Measurements from ENCODE around the gene C17orf75.
A peak's percentile ranks its signal among the peaks of the same experiment; 100 is the strongest.
"Not testable (repeated sequence)": the region's sequence is repeated elsewhere in the genome, so short reads cannot be mapped to it uniquely, and the experiment has no call there.

Gene C17orf75

DNA sequence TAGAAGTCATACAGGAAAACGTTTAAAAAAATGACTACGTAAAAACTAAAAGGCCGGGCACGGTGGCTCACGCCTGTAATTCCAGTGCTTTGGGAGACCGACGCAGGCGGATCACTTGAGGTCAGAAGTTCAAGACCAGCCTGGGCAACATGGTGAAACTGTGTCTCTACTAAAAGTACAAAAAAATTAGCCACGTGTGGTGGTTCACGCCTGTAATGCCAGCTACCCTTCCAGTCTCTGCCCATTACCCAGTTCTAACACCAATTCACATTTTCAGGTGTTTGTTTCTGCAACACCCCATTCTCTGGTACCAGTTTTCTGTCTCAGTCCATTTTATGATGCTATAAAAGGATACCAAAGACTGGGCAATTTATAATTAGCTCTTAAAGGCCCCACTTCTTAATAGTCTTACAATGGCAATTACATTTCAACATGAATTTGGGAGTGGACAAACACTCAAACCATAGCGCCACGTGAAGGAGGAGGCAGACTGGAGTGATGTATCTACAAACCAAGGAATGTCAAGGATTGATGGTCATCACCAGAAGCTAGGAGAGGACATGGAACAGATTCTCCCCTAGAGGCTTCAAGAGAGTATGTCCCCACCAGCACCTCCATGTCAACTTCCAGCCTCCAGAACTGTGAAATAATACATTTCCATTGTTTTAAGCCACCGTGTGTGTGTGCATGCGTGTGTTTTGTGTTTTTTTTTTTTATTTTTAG, 791 bp upstream of the C17orf75 start:
- no peak for DNase-seq

DNA sequence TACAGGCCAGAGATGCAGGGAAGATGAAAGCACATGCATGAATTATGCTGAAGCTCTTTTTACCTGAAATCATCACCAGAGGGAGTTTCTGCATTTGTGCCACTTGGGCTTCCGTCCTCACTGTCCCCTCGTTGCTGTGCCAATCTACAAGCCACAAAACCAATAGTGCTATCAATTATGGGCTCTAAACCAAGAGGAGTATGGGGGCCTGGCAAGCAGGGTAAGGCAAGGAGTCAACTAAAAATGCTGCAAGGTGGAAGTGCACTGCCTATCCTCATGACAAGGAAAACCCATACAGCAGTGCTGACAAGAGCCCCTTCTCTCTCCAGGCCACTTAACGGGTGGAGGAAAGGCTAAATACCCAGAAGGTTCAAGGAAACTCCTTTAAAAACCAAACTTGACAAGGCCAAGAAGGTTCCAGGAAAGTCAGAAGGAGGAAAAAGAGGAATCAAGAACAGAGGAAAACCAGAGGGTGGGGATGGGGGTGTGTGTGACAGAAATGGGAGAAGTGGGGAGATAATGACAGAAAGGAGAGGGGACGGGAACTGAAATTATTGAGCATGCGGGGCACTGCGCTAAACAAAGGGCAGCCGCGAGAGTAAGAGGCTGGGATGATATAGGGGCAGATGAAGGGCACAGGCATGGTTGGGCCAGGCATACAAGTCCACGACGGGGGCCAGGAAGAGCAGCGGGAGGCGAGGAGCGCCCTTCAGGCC, 674 bp downstream of the C17orf75 start:
- DNase-seq, result no peak

DNA sequence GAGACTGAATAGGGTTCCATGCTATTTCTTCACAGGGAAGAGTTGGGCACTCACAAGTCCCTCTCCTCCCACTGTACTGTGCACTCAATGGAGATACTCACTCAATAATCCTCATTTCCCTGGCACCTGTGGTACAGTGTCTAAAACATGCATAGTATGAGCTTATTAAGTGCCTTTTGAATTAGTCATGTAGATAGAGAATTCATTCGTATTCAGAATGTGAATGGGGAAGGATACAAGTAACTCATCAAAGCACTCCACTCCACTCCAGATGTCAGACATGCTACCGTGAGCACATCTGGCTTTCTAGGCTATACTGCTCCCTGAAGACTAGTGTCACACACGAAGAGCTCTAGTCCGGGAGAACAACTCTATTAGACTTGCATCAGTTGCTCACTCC, 6.3 kb downstream of the C17orf75 start:
- peak; percentile 71 for DNase-seq

DNA sequence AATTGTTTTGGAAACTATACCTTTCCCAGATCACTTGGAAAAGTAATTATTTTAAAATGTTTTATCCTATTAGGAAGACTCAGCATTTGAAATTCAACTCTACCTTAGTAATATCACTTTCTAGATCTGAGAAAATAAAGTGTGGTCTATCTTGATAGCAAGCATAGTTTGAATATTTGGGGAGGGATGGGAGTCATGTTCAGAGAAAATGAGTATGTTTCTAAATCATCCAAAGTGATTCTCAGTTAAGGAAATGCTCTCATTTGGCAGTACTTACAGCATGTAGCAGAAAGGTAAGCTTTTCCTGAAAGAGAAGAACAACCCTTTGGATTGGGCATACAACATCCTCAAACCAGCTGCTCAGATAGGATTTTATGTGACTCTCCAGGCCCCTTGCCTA, 6.9 kb downstream of the C17orf75 start:
- DNase-seq, result no peak

DNA sequence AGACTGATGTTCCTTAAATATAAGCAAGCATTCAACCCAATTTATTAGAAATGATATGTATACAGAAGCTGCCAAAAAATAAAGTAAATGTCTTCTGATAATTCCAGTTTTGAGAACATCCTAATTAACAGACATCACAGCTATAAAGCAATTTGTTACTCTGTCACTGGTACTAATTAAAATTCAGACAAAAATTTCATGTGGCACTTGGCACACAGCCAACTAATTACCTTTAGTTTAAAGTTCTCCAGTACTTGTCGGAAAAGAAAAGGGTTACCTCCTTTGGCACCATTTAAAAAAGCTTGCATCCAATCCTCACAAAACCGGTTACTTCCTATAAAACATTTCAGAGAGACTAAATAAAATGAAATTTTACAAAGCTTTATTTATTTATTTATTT, 8.8 kb downstream of the C17orf75 start:
- no peak for DNase-seq

GRCh38 chr17:32331243-32332040, 10.5 kb downstream of the C17orf75 start:
- DNase-seq, result no peak

DNA sequence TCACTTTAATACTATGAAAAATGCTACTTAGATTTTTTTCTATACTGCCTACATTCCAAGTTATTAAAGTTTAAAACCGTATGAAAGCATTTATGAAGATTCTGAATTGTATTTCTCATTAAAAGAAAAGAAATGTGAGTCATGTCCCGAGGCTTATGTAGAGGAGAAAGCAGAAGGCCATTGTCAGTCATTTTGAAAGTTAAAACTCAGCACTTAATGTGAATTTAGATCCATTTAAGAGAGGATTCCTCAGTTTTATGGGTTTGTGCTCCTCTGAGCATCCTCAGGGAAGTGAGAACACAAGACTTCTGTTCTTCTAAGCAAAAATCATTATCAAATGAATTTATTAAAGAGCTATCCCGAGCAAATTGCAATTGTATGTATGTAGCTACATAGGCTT, 11.8 kb downstream of the C17orf75 start:
- DNase-seq, result no peak

DNA sequence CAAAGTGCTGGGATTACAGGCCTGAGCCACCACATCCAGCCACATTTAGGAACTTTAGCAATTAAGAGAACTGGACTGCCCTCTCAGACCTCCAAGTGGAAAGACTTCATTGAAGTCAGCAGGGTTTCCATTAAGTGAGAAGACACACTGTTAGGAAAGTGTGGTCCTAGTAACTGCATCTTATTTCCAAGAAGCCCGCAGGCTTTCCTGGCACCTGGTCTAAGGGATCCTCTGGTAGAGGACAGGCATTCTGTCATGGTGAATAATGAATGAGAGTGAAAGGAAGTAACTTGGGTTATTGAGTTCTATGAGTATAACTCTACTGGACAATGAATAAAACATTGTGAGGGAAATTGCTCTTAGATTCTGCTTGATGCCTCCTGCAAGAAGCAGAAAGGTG, 14.1 kb downstream of the C17orf75 start:
- no peak for DNase-seq

- no peak for DNase-seq
Measured at GRCh38 chr17:32323811-32324491, 18.0 kb downstream of the C17orf75 start.

DNA sequence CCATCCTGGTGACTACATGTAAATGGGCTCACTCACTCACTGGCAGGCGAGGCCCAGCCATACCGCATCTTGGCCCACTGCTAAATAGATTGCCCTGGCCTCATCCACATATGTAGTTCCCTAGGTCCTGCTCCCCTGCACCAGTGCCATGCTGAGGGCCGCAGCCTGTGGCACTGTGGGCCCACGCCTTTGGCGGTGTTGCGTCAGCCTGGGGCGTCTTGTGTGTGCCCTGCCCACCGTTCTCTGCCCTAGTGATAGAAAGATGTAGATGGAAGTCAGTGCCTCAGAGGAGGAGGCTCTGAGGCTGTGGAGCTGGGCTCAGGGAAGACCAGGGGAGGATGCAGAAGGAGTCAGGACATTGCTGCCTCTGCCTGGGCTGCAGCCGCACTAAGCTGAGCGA, 18.9 kb downstream of the C17orf75 start:
- DNase-seq, result no peak

GRCh38 chr17:32320847-32321246, 21.1 kb downstream of the C17orf75 start:
- no peak for DNase-seq

GRCh38 chr17:32320080-32320479, 21.9 kb downstream of the C17orf75 start:
- DNase-seq, result not testable (repeated sequence)

DNA sequence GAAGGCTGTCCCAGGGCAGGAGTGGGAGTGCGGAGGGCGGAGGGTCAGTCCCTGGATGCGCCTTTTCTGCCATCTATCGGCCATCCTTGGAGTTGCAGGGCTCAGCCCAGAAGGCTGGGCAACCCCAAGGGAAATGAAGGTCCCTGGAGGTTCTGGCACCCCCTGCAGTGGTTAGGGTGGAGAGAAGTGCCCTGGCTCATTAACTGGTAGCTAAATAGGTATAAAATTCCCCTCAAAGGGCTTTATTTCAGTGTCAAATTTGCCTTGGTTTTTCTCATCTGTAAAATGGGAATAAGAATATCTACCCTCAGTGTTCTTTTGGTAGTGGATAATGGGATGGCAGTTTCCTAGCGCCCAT, 22.4 kb downstream of the C17orf75 start:
- peak; percentile 43 for DNase-seq

- no peak for DNase-seq
Measured at GRCh38 chr17:32318071-32318470, 23.9 kb downstream of the C17orf75 start.

GRCh38 chr17:32317353-32317752, 24.6 kb downstream of the C17orf75 start:
- no peak for DNase-seq

GRCh38 chr17:32316653-32317052, 25.3 kb downstream of the C17orf75 start:
- not testable (repeated sequence) for DNase-seq

GRCh38 chr17:32315171-32315570, 26.8 kb downstream of the C17orf75 start:
- DNase-seq, result no peak

DNA sequence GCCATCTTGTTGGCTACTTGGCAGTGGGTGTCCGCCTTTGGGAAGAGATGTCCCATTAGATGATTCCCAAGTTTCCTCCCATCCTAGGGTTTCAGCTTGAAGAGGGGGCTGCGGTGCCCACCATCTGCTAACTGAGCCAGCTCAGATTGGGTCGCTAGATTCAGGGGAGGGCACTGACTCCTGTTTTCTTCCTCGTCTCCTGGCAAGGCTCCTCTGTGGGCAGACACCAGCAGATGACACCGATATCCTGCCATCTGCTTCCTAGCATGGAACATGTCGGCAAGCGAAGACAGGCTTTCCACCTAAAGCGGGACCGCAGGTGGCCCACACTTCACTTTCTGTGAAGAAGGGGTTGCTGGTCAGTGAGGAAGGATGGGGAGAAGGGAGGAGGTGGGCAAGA, 27.3 kb downstream of the C17orf75 start:
- DNase-seq, result no peak

DNA sequence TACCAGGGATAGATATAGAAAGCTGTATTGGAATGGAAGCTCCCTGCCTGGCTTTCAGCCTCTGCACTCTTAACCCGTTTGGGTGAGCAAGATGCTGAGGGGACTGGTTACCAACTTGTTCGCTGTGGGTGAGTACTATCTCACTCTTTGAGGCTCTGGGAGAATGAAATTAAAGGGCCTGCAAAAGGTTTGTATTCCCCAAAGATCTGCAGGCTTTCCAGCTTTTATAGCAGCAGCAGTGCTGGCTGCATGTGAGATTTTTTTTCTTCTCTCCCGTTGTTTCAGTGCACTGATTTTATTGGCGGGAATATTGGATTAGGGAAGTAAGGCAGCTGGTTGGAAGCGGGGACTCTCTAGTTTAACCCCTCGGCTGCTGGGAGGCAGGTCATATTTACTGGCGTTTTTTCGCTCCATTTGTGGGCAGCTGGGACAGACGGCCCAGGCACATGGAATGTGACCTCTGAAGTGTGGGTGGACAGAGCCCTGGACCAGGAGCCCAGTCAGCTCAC, 30.9 kb downstream of the C17orf75 start:
- no peak for DNase-seq

DNA sequence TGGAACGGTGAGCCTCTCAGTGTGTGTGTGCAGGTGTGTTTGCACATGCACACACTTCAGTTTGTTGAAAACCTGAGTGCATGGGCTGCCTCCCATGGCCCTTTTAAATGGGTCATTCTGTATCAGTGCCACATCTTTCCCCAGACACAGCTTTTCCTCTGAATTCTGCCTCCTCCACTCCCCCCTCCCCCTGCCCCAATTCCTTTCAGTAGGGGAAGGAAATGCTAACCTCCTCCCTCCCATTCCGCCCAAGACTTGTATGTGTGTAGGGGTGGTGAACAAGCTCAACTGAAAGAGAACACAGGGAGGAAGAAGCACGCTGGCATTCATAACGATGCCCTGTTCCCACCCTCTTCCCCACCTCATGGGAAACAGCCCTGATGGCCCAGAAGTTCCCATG, 34.3 kb downstream of the C17orf75 start:
- DNase-seq, result no peak

DNA sequence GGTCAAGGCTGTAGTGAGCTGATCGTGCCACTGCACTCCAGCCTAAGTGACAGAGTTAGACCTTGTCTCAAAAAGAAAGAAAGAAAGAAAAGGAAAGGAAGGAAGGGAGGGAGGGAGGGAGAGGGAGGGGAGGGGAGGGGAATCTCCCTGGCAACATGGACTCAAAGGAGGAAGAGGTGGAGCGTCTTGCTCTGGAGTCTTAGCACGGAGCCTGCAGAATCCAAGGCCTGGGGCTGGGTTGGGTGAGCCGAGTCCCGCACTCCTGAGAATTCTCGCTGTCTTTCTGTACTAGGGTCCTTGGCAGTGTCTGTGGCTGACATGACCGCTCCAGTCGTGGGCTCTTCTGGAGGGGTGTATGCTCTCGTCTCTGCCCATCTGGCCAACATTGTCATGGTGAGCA, 36.9 kb downstream of the C17orf75 start:
- no peak for DNase-seq

- no peak for DNase-seq
Measured at GRCh38 chr17:32303781-32304288, 38.1 kb downstream of the C17orf75 start.

Measured in HCEC 1CT (cell line).